ENCODE data around the gene SIX3. TPM values are rescaled to one million over a fixed set of nuclear protein-coding genes. Genes with fewer than 3 reads are reported as not detected.

The SIX3 gene
- polyA plus RNA-seq, 4 donors = not detected

- H3K27me3 ChIP-seq (ENCODE audit: control insufficient read depth in 3 of 3, insufficient read depth in 3 of 3, low read length in 3 of 3) = peaks cover 20 to 99% (median 71%) of the 10 kb centered on the region in 3 donors
- WGBS, 3 donors = 8 to 18% (median 10%) methylated on average over 50 to 62 of the region's 62 CpGs
Measured at GRCh38 chr2:44944102-44944951, 2.8 kb downstream of the SIX3 start.

GRCh38 chr2:44944952-44945612 lies 3.6 kb downstream of the SIX3 start:
- Histone ChIP-seq H3K4me3 (ENCODE audit: low read depth in 1 of 3, low read length in 3 of 3) (no peak overlapping the region), H3K27ac (ENCODE audit: low read depth in 1 of 3, low read length in 2 of 3) (no peak overlapping the region), H3K36me3 (ENCODE audit: control insufficient read depth in 3 of 3, insufficient read depth in 2 of 3, low read depth in 1 of 3, low read length in 3 of 3) (no peaks in the 10 kb centered on the region), H3K27me3 (ENCODE audit: control insufficient read depth in 3 of 3, insufficient read depth in 3 of 3, low read length in 3 of 3) (peaks cover 16 to 99% (median 69%) of the 10 kb centered on the region in 3 donors), H3K9me3 (ENCODE audit: control insufficient read depth in 2 of 2, insufficient read depth in 1 of 2, low read depth in 1 of 2, low read length in 1 of 2) (peaks cover 1 to 4% of the 10 kb centered on the region in 2 donors), H3K4me1 (ENCODE audit: control insufficient read depth in 3 of 3, insufficient read depth in 2 of 3, low read depth in 1 of 3, low read length in 2 of 3) (peaks cover 0 to 5% (median 5%) of the 10 kb centered on the region in 3 donors)
- DNase-seq = no peak
- no peak for FAIRE-seq
- WGBS, 3 donors = 8 to 17% (median 11%) methylated on average over 18 of the region's 18 CpGs

More at GRCh38 chr2:44944102-44944951, 2.8 kb downstream of the SIX3 start:
- no peak for FAIRE-seq
- Histone ChIP-seq H3K4me3 (ENCODE audit: low read depth in 1 of 3, low read length in 3 of 3) (no peak overlapping the region), H3K36me3 (ENCODE audit: control insufficient read depth in 3 of 3, insufficient read depth in 2 of 3, low read depth in 1 of 3, low read length in 3 of 3) (no peaks in the 10 kb centered on the region), H3K27ac (ENCODE audit: low read depth in 1 of 3, low read length in 2 of 3) (no peak overlapping the region), H3K9me3 (ENCODE audit: control insufficient read depth in 2 of 2, insufficient read depth in 1 of 2, low read depth in 1 of 2, low read length in 1 of 2) (peaks cover 1 to 4% of the 10 kb centered on the region in 2 donors), H3K4me1 (ENCODE audit: control insufficient read depth in 3 of 3, insufficient read depth in 2 of 3, low read depth in 1 of 3, low read length in 2 of 3) (peaks cover 0 to 5% (median 0%) of the 10 kb centered on the region in 3 donors)
- DNase-seq = no peak

GRCh38 chr2:44945676-44946371 lies 4.3 kb downstream of the SIX3 start:
- 41 to 68% (median 47%) methylated on average over 16 of the region's 16 CpGs for WGBS, 3 donors
- no peaks in the 10 kb centered on the region for H3K36me3 ChIP-seq (ENCODE audit: control insufficient read depth in 3 of 3, insufficient read depth in 2 of 3, low read depth in 1 of 3, low read length in 3 of 3)
- peaks cover 15 to 99% (median 69%) of the 10 kb centered on the region in 3 donors for H3K27me3 ChIP-seq (ENCODE audit: control insufficient read depth in 3 of 3, insufficient read depth in 3 of 3, low read length in 3 of 3)
- no peak overlapping the region for H3K27ac ChIP-seq (ENCODE audit: low read depth in 1 of 3, low read length in 2 of 3)
- peaks cover 1 to 4% of the 10 kb centered on the region in 2 donors for H3K9me3 ChIP-seq (ENCODE audit: control insufficient read depth in 2 of 2, insufficient read depth in 1 of 2, low read depth in 1 of 2, low read length in 1 of 2)
- no peak overlapping the region for H3K4me3 ChIP-seq (ENCODE audit: low read depth in 1 of 3, low read length in 3 of 3)
- DNase-seq = no peak
- no peak for FAIRE-seq
- H3K4me1 ChIP-seq (ENCODE audit: control insufficient read depth in 3 of 3, insufficient read depth in 2 of 3, low read depth in 1 of 3, low read length in 2 of 3) = peaks cover 0 to 7% (median 5%) of the 10 kb centered on the region in 3 donors

- H3K27me3 ChIP-seq (ENCODE audit: control insufficient read depth in 3 of 3, insufficient read depth in 3 of 3, low read length in 3 of 3) = peaks cover 15 to 99% (median 72%) of the 10 kb centered on the region in 3 donors
Measured at GRCh38 chr2:44946372-44947027, 5.0 kb downstream of the SIX3 start.

GRCh38 chr2:44947028-44947375 lies 5.5 kb downstream of the SIX3 start:
- peaks cover 16 to 99% (median 75%) of the 10 kb centered on the region in 3 donors for H3K27me3 ChIP-seq (ENCODE audit: control insufficient read depth in 3 of 3, insufficient read depth in 3 of 3, low read length in 3 of 3)
- WGBS, 3 donors = 73 to 84% (median 75%) methylated on average over 5 of the region's 5 CpGs
- H3K27ac ChIP-seq (ENCODE audit: low read depth in 1 of 3, low read length in 2 of 3) = no peak overlapping the region
- H3K36me3 ChIP-seq (ENCODE audit: control insufficient read depth in 3 of 3, insufficient read depth in 2 of 3, low read depth in 1 of 3, low read length in 3 of 3) = no peaks in the 10 kb centered on the region
- no peak for FAIRE-seq
- peaks cover 1 to 4% of the 10 kb centered on the region in 2 donors for H3K9me3 ChIP-seq (ENCODE audit: control insufficient read depth in 2 of 2, insufficient read depth in 1 of 2, low read depth in 1 of 2, low read length in 1 of 2)
- H3K4me1 ChIP-seq (ENCODE audit: control insufficient read depth in 3 of 3, insufficient read depth in 2 of 3, low read depth in 1 of 3, low read length in 2 of 3) = peaks cover 0 to 10% (median 2%) of the 10 kb centered on the region in 3 donors
- no peak overlapping the region for H3K4me3 ChIP-seq (ENCODE audit: low read depth in 1 of 3, low read length in 3 of 3)
- DNase-seq = no peak

More at GRCh38 chr2:44946372-44947027, 5.0 kb downstream of the SIX3 start:
- DNase-seq (no peak), FAIRE-seq (no peak)
- peaks cover 1 to 4% of the 10 kb centered on the region in 2 donors for H3K9me3 ChIP-seq (ENCODE audit: control insufficient read depth in 2 of 2, insufficient read depth in 1 of 2, low read depth in 1 of 2, low read length in 1 of 2)
- no peak overlapping the region for H3K27ac ChIP-seq (ENCODE audit: low read depth in 1 of 3, low read length in 2 of 3)
- H3K4me1 ChIP-seq (ENCODE audit: control insufficient read depth in 3 of 3, insufficient read depth in 2 of 3, low read depth in 1 of 3, low read length in 2 of 3) = peaks cover 0 to 7% (median 2%) of the 10 kb centered on the region in 3 donors
- no peak overlapping the region for H3K4me3 ChIP-seq (ENCODE audit: low read depth in 1 of 3, low read length in 3 of 3)
- no peaks in the 10 kb centered on the region for H3K36me3 ChIP-seq (ENCODE audit: control insufficient read depth in 3 of 3, insufficient read depth in 2 of 3, low read depth in 1 of 3, low read length in 3 of 3)
- 67 to 77% (median 76%) methylated on average over 11 of the region's 11 CpGs for WGBS, 3 donors

GRCh38 chr2:44948565-44949328 lies 7.2 kb downstream of the SIX3 start:
- H3K4me3 ChIP-seq (ENCODE audit: low read depth in 1 of 3, low read length in 3 of 3) = no peak overlapping the region
- FAIRE-seq (no peak), DNase-seq (no peak)
- peaks cover 0 to 22% (median 2%) of the 10 kb centered on the region in 3 donors for H3K4me1 ChIP-seq (ENCODE audit: control insufficient read depth in 3 of 3, insufficient read depth in 2 of 3, low read depth in 1 of 3, low read length in 2 of 3)
- no peaks in the 10 kb centered on the region for H3K36me3 ChIP-seq (ENCODE audit: control insufficient read depth in 3 of 3, insufficient read depth in 2 of 3, low read depth in 1 of 3, low read length in 3 of 3)
- H3K27ac ChIP-seq (ENCODE audit: low read depth in 1 of 3, low read length in 2 of 3) = no peak overlapping the region
- peaks cover 0 to 3% of the 10 kb centered on the region in 2 donors for H3K9me3 ChIP-seq (ENCODE audit: control insufficient read depth in 2 of 2, insufficient read depth in 1 of 2, low read depth in 1 of 2, low read length in 1 of 2)
- peaks cover 21 to 99% (median 71%) of the 10 kb centered on the region in 3 donors for H3K27me3 ChIP-seq (ENCODE audit: control insufficient read depth in 3 of 3, insufficient read depth in 3 of 3, low read length in 3 of 3)
- WGBS, 3 donors = 66 to 67% (median 67%) methylated on average over 18 of the region's 18 CpGs

GRCh38 chr2:44949329-44950151 lies 8.0 kb downstream of the SIX3 start:
- no peak overlapping the region for H3K27ac ChIP-seq (ENCODE audit: low read depth in 1 of 3, low read length in 2 of 3)
- 5 to 9% (median 7%) methylated on average over 44 to 54 of the region's 54 CpGs for WGBS, 3 donors
- H3K27me3 ChIP-seq (ENCODE audit: control insufficient read depth in 3 of 3, insufficient read depth in 3 of 3, low read length in 3 of 3) = peaks cover 15 to 99% (median 71%) of the 10 kb centered on the region in 3 donors
- no peaks in the 10 kb centered on the region for H3K9me3 ChIP-seq (ENCODE audit: control insufficient read depth in 2 of 2, insufficient read depth in 1 of 2, low read depth in 1 of 2, low read length in 1 of 2)
- no peaks in the 10 kb centered on the region for H3K36me3 ChIP-seq (ENCODE audit: control insufficient read depth in 3 of 3, insufficient read depth in 2 of 3, low read depth in 1 of 3, low read length in 3 of 3)
- no peak overlapping the region for H3K4me3 ChIP-seq (ENCODE audit: low read depth in 1 of 3, low read length in 3 of 3)
- DNase-seq = no peak
- FAIRE-seq = no peak
- peaks cover 0 to 22% (median 2%) of the 10 kb centered on the region in 3 donors for H3K4me1 ChIP-seq (ENCODE audit: control insufficient read depth in 3 of 3, insufficient read depth in 2 of 3, low read depth in 1 of 3, low read length in 2 of 3)
